C4-2B (cell line): ENCODE measurements around the gene CDC37L1.

Experiments used
- H3K27ac ChIP-seq: fragments of 450-650 bp; 2 replicates; pipeline ENCODE4 v1.5.1; 2017
- ZFX ChIP-seq: fragments of 450-650 bp; IDR thresholded peaks from 2 replicates; pipeline ENCODE4 v1.6.1; 2017
- TF ChIP-seq, protein P1 (sequence below): fragments of 450-650 bp; conservative IDR thresholded peaks from 2 replicates; pipeline ENCODE4 v1.5.1; 2017; ENCODE audit warnings: mild to moderate bottlenecking

CDC37L1 gene

DNA sequence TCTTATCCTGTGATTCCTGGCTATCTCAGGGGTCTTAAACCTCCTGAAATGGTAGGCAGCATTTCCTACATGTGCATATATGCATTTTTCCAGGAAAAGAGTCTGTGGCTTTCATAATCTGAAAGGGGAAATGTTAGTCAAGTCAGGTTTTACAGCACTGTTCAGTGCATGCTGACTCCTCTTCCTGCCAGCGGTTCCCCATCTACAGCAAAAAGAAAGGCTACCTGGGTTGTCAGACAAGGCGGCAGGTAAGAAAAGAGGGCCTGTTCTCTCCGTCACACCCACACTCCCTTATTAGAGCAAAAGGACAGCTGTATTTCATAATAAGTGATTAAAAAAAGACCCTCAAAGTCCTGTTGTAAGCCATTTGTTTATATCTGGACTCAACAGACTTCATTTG lies 8.8 kb upstream of the CDC37L1 start:
- no peak for TF ChIP-seq ZFX
- TF ChIP-seq, protein P1, sequence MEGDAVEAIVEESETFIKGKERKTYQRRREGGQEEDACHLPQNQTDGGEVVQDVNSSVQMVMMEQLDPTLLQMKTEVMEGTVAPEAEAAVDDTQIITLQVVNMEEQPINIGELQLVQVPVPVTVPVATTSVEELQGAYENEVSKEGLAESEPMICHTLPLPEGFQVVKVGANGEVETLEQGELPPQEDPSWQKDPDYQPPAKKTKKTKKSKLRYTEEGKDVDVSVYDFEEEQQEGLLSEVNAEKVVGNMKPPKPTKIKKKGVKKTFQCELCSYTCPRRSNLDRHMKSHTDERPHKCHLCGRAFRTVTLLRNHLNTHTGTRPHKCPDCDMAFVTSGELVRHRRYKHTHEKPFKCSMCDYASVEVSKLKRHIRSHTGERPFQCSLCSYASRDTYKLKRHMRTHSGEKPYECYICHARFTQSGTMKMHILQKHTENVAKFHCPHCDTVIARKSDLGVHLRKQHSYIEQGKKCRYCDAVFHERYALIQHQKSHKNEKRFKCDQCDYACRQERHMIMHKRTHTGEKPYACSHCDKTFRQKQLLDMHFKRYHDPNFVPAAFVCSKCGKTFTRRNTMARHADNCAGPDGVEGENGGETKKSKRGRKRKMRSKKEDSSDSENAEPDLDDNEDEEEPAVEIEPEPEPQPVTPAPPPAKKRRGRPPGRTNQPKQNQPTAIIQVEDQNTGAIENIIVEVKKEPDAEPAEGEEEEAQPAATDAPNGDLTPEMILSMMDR, result no peak
- H3K27ac ChIP-seq, result no peak overlapping the region

- TF ChIP-seq, protein P1, result no peak
- TF ChIP-seq ZFX, result no peak
- no peak overlapping the region for H3K27ac ChIP-seq
Measured at GRCh38 chr9:4671737-4672136, 7.6 kb upstream of the CDC37L1 start.

DNA sequence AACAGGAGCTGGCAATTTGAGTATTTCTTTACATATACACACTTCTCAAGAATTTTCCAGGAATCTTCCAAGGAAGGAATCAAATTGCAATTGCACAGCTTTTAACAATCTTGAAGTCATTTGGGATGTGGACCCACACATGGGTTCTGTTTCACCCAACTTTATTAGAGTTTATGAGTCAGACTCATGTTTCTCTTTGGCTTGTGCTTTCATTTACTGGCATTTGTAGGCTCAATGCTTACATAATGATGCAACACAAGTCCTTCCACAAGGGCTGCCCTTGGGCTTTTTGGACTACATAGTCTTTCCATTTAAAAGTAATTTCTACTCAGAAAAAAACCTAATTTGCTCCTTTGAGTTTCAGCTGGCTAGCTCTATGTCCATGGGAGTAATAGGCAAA lies 4.6 kb upstream of the CDC37L1 start:
- H3K27ac ChIP-seq, result no peak overlapping the region
- TF ChIP-seq ZFX, result no peak
- TF ChIP-seq, protein P1, result no peak

DNA sequence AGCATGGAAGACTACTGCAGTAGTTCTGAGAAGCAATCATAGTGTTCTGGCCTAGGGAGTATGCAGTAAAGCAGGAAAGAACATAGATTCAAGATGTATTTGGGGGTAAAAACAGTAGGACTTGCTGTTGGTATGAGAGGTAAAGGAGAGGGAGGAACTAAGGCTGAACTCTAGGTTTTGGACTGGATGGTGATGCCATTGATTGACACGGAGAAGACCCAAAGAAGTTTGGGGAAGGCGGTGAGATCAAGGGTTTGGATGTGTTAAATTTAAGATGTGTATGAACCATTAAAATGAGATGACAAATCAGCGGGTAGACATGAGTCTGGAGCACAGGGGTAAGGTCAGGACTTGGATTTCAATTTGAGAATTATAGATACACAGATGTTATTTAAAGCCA lies 2.0 kb upstream of the CDC37L1 start:
- TF ChIP-seq ZFX, result no peak
- TF ChIP-seq, protein P1, result no peak
- H3K27ac ChIP-seq, result no peak overlapping the region

GRCh38 chr9:4678679-4679267 lies 596 bp upstream of the CDC37L1 start:
- TF ChIP-seq, protein P1, result no peak
- no peak for TF ChIP-seq ZFX
- peak overlapping the region; percentile 84 for H3K27ac ChIP-seq

DNA sequence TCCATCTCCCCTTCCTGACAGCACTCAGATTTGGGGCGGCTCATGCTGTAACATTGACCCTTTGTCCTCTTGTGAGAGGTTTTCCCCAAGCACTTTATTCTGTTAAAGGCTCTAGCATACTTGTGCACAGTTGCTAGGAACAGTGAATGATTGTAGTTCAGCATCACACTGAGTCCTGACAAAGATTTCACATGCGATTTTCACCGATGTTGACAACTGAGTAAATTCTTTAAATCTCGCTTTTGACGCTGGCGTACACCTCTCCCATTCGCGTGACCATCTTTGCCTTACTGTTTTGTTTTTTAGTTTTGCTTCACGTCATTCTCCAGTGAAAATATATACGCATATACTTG lies 780 bp downstream of the CDC37L1 start:
- H3K27ac ChIP-seq, result peak overlapping the region; percentile 84
- no peak for TF ChIP-seq ZFX
- TF ChIP-seq, protein P1, result no peak

DNA sequence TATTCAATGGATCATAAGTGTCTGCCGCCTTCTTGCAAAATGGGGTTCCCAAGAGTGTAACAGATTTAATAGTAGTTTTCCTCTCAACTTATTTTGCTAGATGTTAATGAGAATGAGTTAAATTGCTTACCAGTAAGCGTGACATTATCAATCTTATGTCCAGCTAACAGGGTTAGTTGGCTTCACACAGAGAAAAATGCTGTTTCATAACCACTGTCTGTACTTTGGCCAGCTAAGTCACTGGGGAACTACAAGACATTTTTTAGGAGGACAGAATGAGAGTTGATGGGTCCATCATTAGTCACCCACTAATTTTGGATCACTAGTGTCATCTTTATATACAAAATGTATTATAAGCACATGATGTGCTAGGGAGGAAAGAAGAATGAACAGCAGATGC lies 1.4 kb downstream of the CDC37L1 start:
- no peak overlapping the region for H3K27ac ChIP-seq
- no peak for TF ChIP-seq ZFX
- TF ChIP-seq, protein P1, result no peak
